HUES64 (cell line): ENCODE data around the gene BLCAP.
"Not testable (repeated sequence)": the region's sequence is repeated elsewhere in the genome, so short reads cannot be mapped to it uniquely, and the experiment has no call there.

Experiments used
- H3K27ac ChIP-seq: 2 replicates; pipeline ENCODE4 v1.7.0; 2013; ENCODE audit warnings: low read depth, low read length, inconsistent platforms
- H3K27me3 ChIP-seq: 2 replicates; pipeline ENCODE4 v1.6.1; 2013; ENCODE audit warnings: mild to moderate bottlenecking, low read length; ENCODE audit not compliant: insufficient read depth
- H3K36me3 ChIP-seq: 2 replicates; pipeline ENCODE4 v1.6.1; 2013; ENCODE audit warnings: mild to moderate bottlenecking, low read length; ENCODE audit not compliant: insufficient read depth
- H3K4me1 ChIP-seq: 2 replicates; pipeline ENCODE4 v1.6.1; 2013; ENCODE audit warnings: mild to moderate bottlenecking, low read length, moderate library complexity; ENCODE audit not compliant: insufficient read depth
- H3K4me3 ChIP-seq: 2 replicates; pipeline ENCODE4 v1.5.1; 2013; ENCODE audit warnings: mild to moderate bottlenecking, low read length, moderate library complexity
- H3K9ac ChIP-seq: 2 replicates; pipeline ENCODE4 v1.6.1; 2013; ENCODE audit warnings: mild to moderate bottlenecking, low read depth, low read length
- H3K9me3 ChIP-seq: 2 replicates; pipeline ENCODE4 v1.6.1; 2013; ENCODE audit warnings: low read depth, low read length; ENCODE audit not compliant: insufficient read depth
- WGBS: fragments of 150-250, 120-280 bp; methylation state at CpG from one replicate; pipeline ENCODE4 v1.1.7; 2013; ENCODE audit warnings: missing lambda C conversion rate; 5-methylcytosine and 5-hydroxymethylcytosine counted together

BLCAP gene

DNA sequence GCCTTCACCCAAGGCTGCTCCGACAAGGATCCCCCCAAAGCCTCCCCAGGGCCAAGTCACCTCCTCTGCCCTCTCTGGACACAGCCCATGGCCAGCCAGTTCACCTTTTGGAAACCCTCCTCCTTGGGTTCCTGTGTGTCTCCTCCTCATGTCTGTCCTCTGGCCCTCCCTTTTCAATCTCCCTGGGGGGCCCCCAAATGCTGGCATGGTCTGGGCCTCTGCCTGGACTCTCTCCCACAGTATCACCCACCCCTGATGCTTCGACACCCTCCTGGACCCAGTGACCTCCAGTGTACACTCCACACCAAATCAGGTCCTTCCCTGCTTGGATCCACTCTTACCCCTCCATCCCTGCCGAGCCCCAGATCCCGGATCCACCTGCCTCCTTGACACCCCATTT lies 53.3 kb downstream of the BLCAP start:
- Histone ChIP-seq H3K9ac (no peak overlapping the region), H3K4me3 (no peak overlapping the region), H3K27me3 (no peaks in the 10 kb centered on the region), H3K27ac (no peak overlapping the region), H3K36me3 (no peaks in the 10 kb centered on the region), H3K9me3 (no peaks in the 10 kb centered on the region), H3K4me1 (no peaks in the 10 kb centered on the region; the same call in 1 of the 2 replicates)
- WGBS, result 90% methylated on average over 4 of the region's 4 CpGs

DNA sequence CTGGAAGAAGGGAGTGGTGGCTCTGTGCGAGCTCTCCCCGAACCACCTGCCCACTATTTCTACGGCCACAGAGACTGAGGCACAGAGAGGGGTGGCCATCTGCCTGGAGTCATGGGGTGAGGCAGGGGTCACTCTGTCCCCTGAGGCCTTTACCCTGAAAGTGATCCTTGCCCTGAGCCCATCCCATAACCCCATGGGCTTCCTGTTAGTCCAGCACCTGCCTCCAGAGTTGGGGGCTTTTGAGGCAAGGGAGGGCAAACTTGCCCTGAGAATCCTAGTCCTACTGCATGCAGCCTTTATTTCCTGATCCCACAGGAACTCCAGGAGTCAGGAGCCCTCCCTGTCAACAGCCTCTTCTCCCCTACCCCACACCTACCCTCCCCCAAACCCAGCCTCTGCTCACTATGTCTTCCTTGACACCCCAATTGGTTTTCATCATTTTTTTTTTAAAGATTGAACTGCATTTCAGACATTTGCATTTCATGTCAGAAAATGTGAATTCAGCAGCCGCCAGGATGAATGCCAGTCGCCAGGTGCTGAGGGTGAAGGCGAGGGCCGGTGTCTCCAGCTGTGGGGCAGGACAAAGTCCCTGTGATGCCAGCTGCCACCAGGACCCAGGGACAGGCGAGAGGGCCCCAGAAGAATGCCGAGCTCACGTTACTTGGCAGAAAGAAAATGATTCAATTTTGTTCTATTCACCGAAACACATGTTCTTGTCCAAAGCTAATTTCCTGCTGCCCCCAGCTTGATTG lies 54.3 kb downstream of the BLCAP start:
- no peaks in the 10 kb centered on the region; the same call in 1 of the 2 replicates for H3K4me1 ChIP-seq
- no peaks in the 10 kb centered on the region for H3K27me3 ChIP-seq
- H3K9me3 ChIP-seq, result no peaks in the 10 kb centered on the region
- no peak overlapping the region for H3K4me3 ChIP-seq
- no peaks in the 10 kb centered on the region for H3K36me3 ChIP-seq
- no peak overlapping the region for H3K9ac ChIP-seq
- H3K27ac ChIP-seq, result no peak overlapping the region
- 94% methylated on average over 11 of the region's 11 CpGs for WGBS

DNA sequence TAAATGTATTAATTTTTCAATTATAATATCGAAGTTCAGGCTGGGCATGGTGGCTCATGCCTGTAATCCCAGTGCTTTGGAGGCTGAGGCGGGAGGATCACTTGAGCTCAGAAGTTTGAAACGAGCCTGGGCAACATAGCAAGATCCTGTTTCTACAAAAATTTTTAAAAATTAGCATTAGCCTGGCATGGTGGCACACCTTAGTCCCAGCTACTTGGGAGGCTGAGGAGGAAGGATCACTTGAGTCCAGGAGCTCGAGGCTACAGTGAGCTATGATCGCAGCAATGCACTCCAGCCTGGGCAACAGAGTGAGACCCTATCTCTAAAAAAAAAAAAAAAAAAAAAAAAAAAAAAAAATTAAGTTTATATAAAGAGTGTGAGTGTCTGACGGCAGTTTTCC lies 55.2 kb downstream of the BLCAP start:
- H3K9me3 ChIP-seq, H3K4me3 ChIP-seq, H3K27me3 ChIP-seq, H3K36me3 ChIP-seq, H3K9ac ChIP-seq, H3K4me1 ChIP-seq, H3K27ac ChIP-seq: not testable (repeated sequence)
- 92% methylated on average over 5 of the region's 6 CpGs for WGBS

DNA sequence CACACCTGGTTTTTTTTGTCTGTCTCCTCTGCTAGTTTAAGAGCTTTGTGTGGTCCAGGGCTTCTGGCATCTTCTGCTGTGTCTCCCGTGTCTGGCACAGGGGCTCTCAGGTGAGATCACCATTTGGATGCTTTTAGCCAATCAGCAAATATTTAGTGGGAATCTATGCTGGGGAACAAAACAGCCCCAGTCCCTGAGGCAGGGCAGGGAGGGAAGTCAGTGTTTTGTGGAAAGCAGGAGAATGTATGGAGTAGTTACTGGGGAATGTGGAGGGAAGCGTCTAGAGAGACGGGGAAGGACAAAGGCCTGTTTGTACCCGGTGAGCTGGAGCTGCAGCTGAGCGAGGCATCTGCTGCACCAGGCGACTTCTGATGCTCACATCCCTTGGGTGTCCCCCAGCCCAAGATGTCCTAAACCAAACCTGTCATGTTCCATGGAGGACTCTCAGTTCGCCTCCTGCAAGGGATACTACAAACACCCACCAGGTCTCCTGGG lies 55.9 kb downstream of the BLCAP start:
- Histone ChIP-seq H3K4me3 (no peak overlapping the region), H3K27ac (no peak overlapping the region), H3K9ac (no peak overlapping the region), H3K4me1 (no peaks in the 10 kb centered on the region; the same call in 1 of the 2 replicates), H3K27me3 (no peaks in the 10 kb centered on the region), H3K9me3 (no peaks in the 10 kb centered on the region), H3K36me3 (no peaks in the 10 kb centered on the region)
- 85% methylated on average over 7 of the region's 7 CpGs for WGBS

DNA sequence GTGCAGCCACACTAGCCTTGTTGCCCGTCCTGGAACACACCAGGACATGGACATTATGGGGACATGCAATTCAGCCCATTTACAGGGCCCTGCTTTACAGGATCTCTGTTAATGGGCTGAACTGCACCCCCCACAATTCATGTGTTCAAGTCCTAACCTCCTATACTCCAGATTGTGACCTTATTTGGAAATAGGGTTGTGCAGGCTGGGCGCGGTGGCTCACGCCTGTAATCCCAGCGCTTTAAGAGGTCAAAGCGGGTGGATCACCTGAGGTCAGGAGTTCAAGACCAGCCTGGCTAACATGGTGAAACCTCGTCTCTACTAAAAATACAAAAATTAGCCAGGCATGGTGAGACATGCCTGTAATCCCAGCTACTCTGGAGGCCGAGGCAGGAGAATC lies 57.5 kb downstream of the BLCAP start:
- H3K36me3 ChIP-seq, H3K9ac ChIP-seq, H3K27ac ChIP-seq, H3K4me3 ChIP-seq, H3K9me3 ChIP-seq, H3K4me1 ChIP-seq, H3K27me3 ChIP-seq: not testable (repeated sequence)
- WGBS, result 95% methylated on average over 8 of the region's 8 CpGs

DNA sequence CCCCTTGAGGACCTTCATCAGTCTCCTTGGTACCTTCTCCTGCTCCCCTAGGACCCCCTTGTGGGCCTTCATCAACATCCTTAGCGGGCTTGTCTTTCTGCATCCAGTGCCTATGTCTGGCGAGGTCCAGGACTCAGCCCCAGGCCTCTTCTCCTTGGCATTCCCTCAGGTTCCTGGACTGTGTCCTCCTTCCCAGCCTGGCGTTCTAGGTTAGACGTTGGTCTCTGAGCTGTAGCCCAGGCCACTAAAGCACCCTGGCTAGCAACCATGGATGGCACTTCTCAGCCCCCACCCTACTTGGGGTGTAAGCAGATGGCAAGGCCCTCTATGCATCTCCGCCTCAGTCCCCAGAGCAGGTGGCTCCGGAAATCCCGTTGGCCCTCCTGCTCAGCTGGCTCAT lies 58.1 kb downstream of the BLCAP start:
- no peaks in the 10 kb centered on the region; the same call in 1 of the 2 replicates for H3K4me1 ChIP-seq

DNA sequence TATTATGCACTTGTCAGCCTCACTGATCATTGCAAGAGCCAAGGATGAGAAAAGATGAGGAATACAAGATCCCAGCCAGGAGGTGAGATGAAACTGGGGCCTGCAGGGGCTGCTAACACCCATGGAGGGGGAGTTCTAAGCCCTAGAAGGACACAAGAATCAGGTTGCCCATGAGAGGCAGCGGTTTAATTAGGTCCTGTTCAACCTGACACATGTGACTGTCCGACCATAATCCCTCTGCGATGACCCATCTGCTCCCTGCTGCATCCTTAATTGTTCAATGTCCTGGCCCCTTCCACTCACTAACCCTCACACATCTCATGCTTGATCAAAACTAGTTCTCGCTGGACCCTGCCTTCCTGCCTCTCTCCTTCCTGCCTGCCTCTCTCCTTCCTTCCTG lies 58.8 kb downstream of the BLCAP start:
- H3K36me3 ChIP-seq, result no peaks in the 10 kb centered on the region
- no peaks in the 10 kb centered on the region for H3K27me3 ChIP-seq
- WGBS, result 91% methylated on average over 4 of the region's 4 CpGs
- no peak overlapping the region for H3K27ac ChIP-seq
- H3K9ac ChIP-seq, result no peak overlapping the region
- H3K4me1 ChIP-seq, result no peaks in the 10 kb centered on the region; the same call in 1 of the 2 replicates
- H3K9me3 ChIP-seq, result no peaks in the 10 kb centered on the region
- no peak overlapping the region for H3K4me3 ChIP-seq

More for the DNA sequence above, 58.1 kb downstream of the BLCAP start:
- H3K9ac ChIP-seq, result no peak overlapping the region
- WGBS, result 92% methylated on average over 7 of the region's 7 CpGs
- no peak overlapping the region for H3K27ac ChIP-seq
- H3K9me3 ChIP-seq, result no peaks in the 10 kb centered on the region
- H3K4me3 ChIP-seq, result no peak overlapping the region
- no peaks in the 10 kb centered on the region for H3K36me3 ChIP-seq
- no peaks in the 10 kb centered on the region for H3K27me3 ChIP-seq
